A549 (cell line): ENCODE results near the gene FRMD4A. TPM values are rescaled to one million over a fixed set of nuclear protein-coding genes. Genes with fewer than 3 reads are reported as not detected.

ENCODE experiments used
- ATAC-seq, 2 experiments: fragments of 200-7000 bp in 1 of 2; fragments of >200 bp in 1 of 2; cut with Nextera tagmentation in 1 of 2; cut with Tn5 transposase in 1 of 2; 3 replicates each; pipeline versions ENCODE4 v1.8.0 to v1.9.1; 2018 to 2020; ENCODE audit warnings: mild to moderate bottlenecking in 1 of 2, moderate library complexity in 1 of 2
- CTCF ChIA-PET: fragments of 300-600 bp; sonication (Branson Sonifier 250); formaldehyde crosslinking; extraction: SDS; loops from one replicate; lab custom pipeline; 2021; ENCODE audit warnings: antibody characterized with exemption, inconsistent platforms; lab: Yijun Ruan, JAX
- POLR2A ChIA-PET: fragments of 350-600 bp; formaldehyde crosslinking; extraction: SDS; loops from one replicate; lab custom pipeline; 2021; ENCODE audit warnings: antibody characterized with exemption, inconsistent platforms; lab: Yijun Ruan, JAX
- DNase-seq, 2 experiments: peaks; one replicate each; pipeline versions ENCODE4 v3.0.0 to v3.0.0-alpha.2; 2011 to 2016; ENCODE audit warnings: low read depth in 1 of 2, low spot score in 1 of 2
- FAIRE-seq: peaks from 2 replicates; lab custom pipeline; 2011; peaks lifted over from hg19 to GRCh38; lab: Jason Lieb, UNC
- H3K27ac ChIP-seq, 2 experiments: fragments of >200 bp; sonication (Bioruptor Twin); formaldehyde crosslinking; 3 replicates each; pipeline ENCODE4 v1.5.1; 2016 to 2017
- H3K4me1 ChIP-seq: fragments of >200 bp; sonication (Bioruptor Twin); formaldehyde crosslinking; 3 replicates; pipeline ENCODE4 v1.6.1; 2016
- H3K4me2 ChIP-seq: fragments of >200 bp; sonication (Bioruptor Twin); formaldehyde crosslinking; 3 replicates; pipeline ENCODE4 v1.6.1; 2016
- H3K4me3 ChIP-seq: fragments of >200 bp; sonication (Bioruptor Twin); formaldehyde crosslinking; 3 replicates; pipeline ENCODE4 v1.5.1; 2016
- H3K9me3 ChIP-seq: fragments of >200 bp; sonication (Bioruptor Twin); formaldehyde crosslinking; 3 replicates; pipeline ENCODE4 v1.6.1; 2016
- BCL3 ChIP-seq: fragments of >200 bp; sonication (Bioruptor Twin); formaldehyde crosslinking; IDR thresholded peaks from 3 replicates; pipeline ENCODE4 v1.6.1; 2016
- BHLHE40 ChIP-seq: IDR thresholded peaks from 2 replicates; pipeline ENCODE4 v1.6.1; 2012; ENCODE audit warnings: low read depth, low read length, inconsistent platforms
- CBX8 ChIP-seq: fragments of 200-600 bp; sonication (generic); IDR thresholded peaks from 2 replicates; pipeline ENCODE4 v1.6.1; 2016
- CHD4 ChIP-seq: fragments of 200-600 bp; sonication (generic); IDR thresholded peaks from 2 replicates; pipeline ENCODE4 v1.6.1; 2016; ENCODE audit warnings: antibody characterized with exemption, mild to moderate bottlenecking, borderline replicate concordance
- CTCF ChIP-seq: fragments of >200 bp; sonication (Bioruptor Twin); formaldehyde crosslinking; IDR thresholded peaks from 3 replicates; pipeline ENCODE4 v1.5.1; 2016
- EHF ChIP-seq: fragments of 250-450 bp; sonication (Bioruptor Pico); IDR thresholded peaks from 2 replicates; pipeline ENCODE4 v1.5.0; 2020; ENCODE audit warnings: mild to moderate bottlenecking
- ELK1 ChIP-seq: fragments of 150-350 bp; IDR thresholded peaks from 2 replicates; pipeline ENCODE4 v1.6.1; 2014; ENCODE audit warnings: low read depth, mild to moderate bottlenecking, low read length
- ESRRA ChIP-seq: fragments of 150-350 bp; IDR thresholded peaks from 2 replicates; pipeline ENCODE4 v1.6.1; 2014; ENCODE audit warnings: mild to moderate bottlenecking, low read length, borderline replicate concordance
- HEYL ChIP-seq: fragments of 250-450 bp; sonication (Bioruptor Pico); IDR thresholded peaks from 2 replicates; pipeline ENCODE4 v1.8.0; 2021; ENCODE audit warnings: mild to moderate bottlenecking, moderate library complexity
- HOXA7 ChIP-seq: fragments of 250-450 bp; sonication (Bioruptor Pico); IDR thresholded peaks from 2 replicates; pipeline ENCODE4 v1.5.0; 2020; ENCODE audit warnings: mild to moderate bottlenecking, moderate library complexity
- JUN ChIP-seq, 2 experiments: fragments of >200 bp; sonication (Bioruptor Twin); formaldehyde crosslinking; IDR thresholded peaks; 2 replicates in 1 of 2; 3 replicates in 1 of 2; pipeline ENCODE4 v1.6.1; 2016 to 2017
- KDM1A ChIP-seq: fragments of 200-600 bp; sonication (generic); IDR thresholded peaks from 2 replicates; pipeline ENCODE4 v1.6.1; 2016; ENCODE audit warnings: low read depth, mild to moderate bottlenecking
- MAFK ChIP-seq: fragments of 450-650 bp; IDR thresholded peaks from 2 replicates; pipeline ENCODE4 v1.6.1; 2014; ENCODE audit not compliant: partially characterized antibody
- NPAS2 ChIP-seq: fragments of 250-450 bp; sonication (Bioruptor Pico); IDR thresholded peaks from 2 replicates; pipeline ENCODE4 v1.8.0; 2022; ENCODE audit warnings: mild to moderate bottlenecking, moderate library complexity, borderline replicate concordance
- NR3C1 ChIP-seq: fragments of >200 bp; sonication (Bioruptor Twin); formaldehyde crosslinking; IDR thresholded peaks from 3 replicates; pipeline ENCODE4 v1.6.1; 2017
- PBX3 ChIP-seq: IDR thresholded peaks from 2 replicates; pipeline ENCODE4 v1.6.1; 2012
- PHF8 ChIP-seq: fragments of 200-600 bp; sonication (generic); IDR thresholded peaks from 2 replicates; pipeline ENCODE4 v1.6.1; 2016; ENCODE audit warnings: low read depth, mild to moderate bottlenecking, antibody characterized with exemption, moderate library complexity, borderline replicate concordance
- POLR2AphosphoS2 ChIP-seq: conservative IDR thresholded peaks from 2 replicates; pipeline ENCODE4 v1.6.1; 2012; ENCODE audit warnings: low read length, improper control_type of control experiment, inconsistent platforms
- RCOR1 ChIP-seq: fragments of 150-350 bp; IDR thresholded peaks from 2 replicates; pipeline ENCODE4 v1.6.1; 2014; ENCODE audit warnings: antibody characterized with exemption, low read length, low read depth
- RNF2 ChIP-seq: fragments of 200-600 bp; sonication (generic); IDR thresholded peaks from 2 replicates; pipeline ENCODE4 v1.6.1; 2016; ENCODE audit warnings: low read depth, mild to moderate bottlenecking, antibody characterized with exemption, moderate library complexity, borderline replicate concordance
- SMC3 ChIP-seq: fragments of >200 bp; sonication (Bioruptor Twin); formaldehyde crosslinking; IDR thresholded peaks from 3 replicates; pipeline ENCODE4 v1.6.1; 2018; ENCODE audit warnings: inconsistent platforms
- TP53 ChIP-seq: fragments of 250-450 bp; sonication (Bioruptor Pico); IDR thresholded peaks from 2 replicates; pipeline ENCODE4 v1.5.0; 2021; ENCODE audit warnings: mild to moderate bottlenecking, moderate library complexity
- ZSCAN20 ChIP-seq: fragments of 250-450 bp; sonication (Bioruptor Pico); IDR thresholded peaks from 2 replicates; pipeline ENCODE4 v1.8.0; 2022; ENCODE audit warnings: mild to moderate bottlenecking, moderate library complexity
- WGBS: methylation state at CpG from one replicate; pipeline ENCODE4 v1.1.6; 2017; ENCODE audit errors: missing lambda C conversion rate; 5-methylcytosine and 5-hydroxymethylcytosine counted together
- polyA plus RNA-seq, 4 experiments: library from polyadenylated mRNA; depleted of rRNA in 3 of 4; stranded (reverse); fragments of >200 nt; fragmentation: RNase III in 1 of 4; extraction: RNeasy Plus Mini Kit Qiagen cat#74134 plus additional on column Dnase treatment in 1 of 4; gene quantifications; 2 replicates in 3 of 4; 3 replicates in 1 of 4; pipeline ENCODE4 v1.2.3, GENCODE V29; 2011 to 2017

Gene FRMD4A
- polyA plus RNA-seq, 2 of the 4 experiments (the other 2 are of a cell fraction), result 2.5 to 4.7 TPM

GRCh38 chr10:13917791-13918190 lies 412.9 kb downstream of the FRMD4A start:
- Histone ChIP-seq H3K4me3 (no peak overlapping the region), H3K4me2 (no peak overlapping the region)
- POLR2A ChIA-PET, result no interaction called here
- ATAC-seq, result no peak
- CTCF ChIA-PET, result no interaction called here
- WGBS, result 80% methylated on average over 3 of the region's 3 CpGs
- no peak for TF ChIP-seq NR3C1
- TF ChIP-seq, all 56 proteins: peak for 0
- H3K9me3 ChIP-seq, result no peaks in the 10 kb centered on the region
- FAIRE-seq (no peak), DNase-seq (no peak)
- H3K27ac ChIP-seq, result no peak overlapping the region
- H3K4me1 ChIP-seq, result no peaks in the 10 kb centered on the region

- FAIRE-seq (no peak), DNase-seq (no peak), ATAC-seq (no peak)
- H3K4me2 ChIP-seq, result no peak overlapping the region
- H3K9me3 ChIP-seq, result no peaks in the 10 kb centered on the region
- TF ChIP-seq MAFK, result peak; percentile 74
- TF ChIP-seq RCOR1, result no peak
- H3K4me3 ChIP-seq, result no peak overlapping the region
- 81% methylated on average over 4 of the region's 4 CpGs for WGBS
- ChIA-PET CTCF (no interaction called here), POLR2A (no interaction called here)
- H3K27ac ChIP-seq, result no peak overlapping the region
- no peaks in the 10 kb centered on the region for H3K4me1 ChIP-seq
Observed at GRCh38 chr10:13916384-13916947, 414.3 kb downstream of the FRMD4A start.

GRCh38 chr10:13915710-13916109 lies 415.0 kb downstream of the FRMD4A start:
- CTCF ChIA-PET, result no interaction called here
- Histone ChIP-seq H3K4me3 (no peak overlapping the region), H3K4me2 (no peak overlapping the region), H3K27ac (no peak overlapping the region), H3K9me3 (no peaks in the 10 kb centered on the region), H3K4me1 (no peaks in the 10 kb centered on the region)
- FAIRE-seq, result no peak
- no peak for ATAC-seq
- TF ChIP-seq ZSCAN20 (no peak), SMC3 (no peak), CHD4 (no peak), HOXA7 (no peak), BCL3 (no peak), POLR2AphosphoS2 (no peak), PBX3 (no peak), ESRRA (no peak), RNF2 (no peak)
- POLR2A ChIA-PET, result no interaction called here
- no peak for DNase-seq
- WGBS, result 60% methylated on average over 6 of the region's 7 CpGs

- H3K4me1 ChIP-seq, result no peaks in the 10 kb centered on the region
- no peaks in the 10 kb centered on the region for H3K9me3 ChIP-seq
- ATAC-seq (no peak), FAIRE-seq (no peak), DNase-seq (no peak)
- no peak overlapping the region for H3K4me2 ChIP-seq
- no peak overlapping the region for H3K27ac ChIP-seq
- WGBS, result 81% methylated on average over 5 of the region's 5 CpGs
- no peak overlapping the region for H3K4me3 ChIP-seq
- POLR2A ChIA-PET, result no interaction called here
- TF ChIP-seq ELK1, result no peak
- no peak for TF ChIP-seq HEYL (CRISPR knock-in tag)
- no peak for TF ChIP-seq NPAS2 (CRISPR knock-in tag)
- TF ChIP-seq RCOR1, result no peak
- no peak for TF ChIP-seq PHF8
- TF ChIP-seq TP53 (CRISPR knock-in tag), result no peak
- TF ChIP-seq CTCF, result no peak
- no peak for TF ChIP-seq EHF (CRISPR knock-in tag)
- TF ChIP-seq KDM1A, result no peak
- TF ChIP-seq BHLHE40, result no peak
- TF ChIP-seq BCL3, result no peak
- TF ChIP-seq JUN (IDR thresholded peaks at IDR 0.05), result no peak
- TF ChIP-seq CBX8, result no peak
- TF ChIP-seq RNF2, result no peak
- TF ChIP-seq SMC3, result no peak
- TF ChIP-seq, all 56 proteins: peak for 0
- CTCF ChIA-PET, result interaction anchor here (0.7 to 1.1 kb wide), 2 partner anchors 9 to 42 kb away, joined by 3 read pairs; no protein-coding TSS in a partner anchor
Observed at GRCh38 chr10:13913897-13914296, 416.8 kb downstream of the FRMD4A start.
